SK-N-SH (cell line): Measurements from ENCODE around the gene GALNT17. TPM values are rescaled to one million over a fixed set of nuclear protein-coding genes. Genes with fewer than 3 reads are reported as not detected.

Experiments
- CTCF ChIA-PET: fragments of 300-600, 350-600 bp; formaldehyde crosslinking; extraction: SDS; loops from one replicate; lab custom pipeline; 2021; lab: Yijun Ruan, JAX
- POLR2A ChIA-PET: fragments of 350-600 bp; sonication (Branson Sonifier 250); formaldehyde crosslinking; extraction: SDS; loops from one replicate; lab custom pipeline; 2020; ENCODE audit warnings: antibody characterized with exemption, inconsistent platforms; lab: Yijun Ruan, JAX
- DNase-seq: peaks from one replicate; pipeline ENCODE4 v3.0.0; 2012
- H2AFZ ChIP-seq: fragments of 200-600 bp; sonication (generic); 2 replicates; pipeline ENCODE4 v1.8.1; 2016; ENCODE audit warnings: antibody characterized with exemption, mild to moderate bottlenecking, low read depth
- H3F3A ChIP-seq: fragments of 200-600 bp; sonication (generic); replicated peaks from 2 replicates; pipeline ENCODE3; 2016; ENCODE audit warnings: antibody characterized with exemption, mild to moderate bottlenecking; ENCODE audit not compliant: insufficient read depth
- H3K27ac ChIP-seq, 2 experiments: fragments of 200-500 bp in 1 of 2; fragments of 200-600 bp in 1 of 2; sonication (Bioruptor generic) in 1 of 2; sonication (generic), shearing (Covaris generic) in 1 of 2; 2 replicates each; pipeline versions ENCODE4 v1.5.1 to v1.6.1; 2014 to 2016; ENCODE audit warnings: low read depth in 2 of 2, inconsistent platforms in 1 of 2, low read length in 1 of 2, mild to moderate bottlenecking in 1 of 2, mixed read lengths in 1 of 2
- H3K27me3 ChIP-seq: fragments of 200-600 bp; sonication (generic), shearing (Covaris generic); 2 replicates; pipeline ENCODE4 v1.6.1; 2016; ENCODE audit warnings: mixed run types; ENCODE audit not compliant: insufficient read depth
- H3K36me3 ChIP-seq, 2 experiments: fragments of 200-500 bp in 1 of 2; fragments of 200-600 bp in 1 of 2; sonication (Bioruptor generic) in 1 of 2; sonication (generic) in 1 of 2; replicated peaks in 1 of 2; 2 replicates each; pipeline versions ENCODE3 to v1.5.1; 2014 to 2016; ENCODE audit warnings: low read length in 1 of 2, mild to moderate bottlenecking in 1 of 2; ENCODE audit not compliant: insufficient read depth in 2 of 2, control insufficient read depth in 1 of 2
- H3K4me1 ChIP-seq, 2 experiments: fragments of 200-500 bp in 1 of 2; fragments of 200-600 bp in 1 of 2; sonication (Bioruptor generic) in 1 of 2; sonication (generic), shearing (Covaris generic) in 1 of 2; 2 replicates each; pipeline versions ENCODE4 v1.5.1 to v1.6.1; 2014 to 2016; ENCODE audit warnings: low read depth in 1 of 2, low read length in 1 of 2, mixed run types in 1 of 2; ENCODE audit not compliant: insufficient read depth in 2 of 2, control insufficient read depth in 1 of 2
- H3K4me2 ChIP-seq: fragments of 200-600 bp; sonication (generic), shearing (Covaris generic); 2 replicates; pipeline ENCODE4 v1.6.1; 2017; ENCODE audit warnings: mixed run types
- H3K4me3 ChIP-seq, 2 experiments: fragments of 200-500 bp in 1 of 2; fragments of 200-600 bp in 1 of 2; sonication (Bioruptor generic) in 1 of 2; sonication (generic), shearing (Covaris generic) in 1 of 2; 2 replicates each; pipeline versions ENCODE4 v1.5.1 to v1.8.1; 2014 to 2016; ENCODE audit warnings: low read depth in 2 of 2, inconsistent platforms in 1 of 2, low read length in 1 of 2, mild to moderate bottlenecking in 1 of 2, mixed read lengths in 1 of 2, moderate library complexity in 1 of 2
- H3K79me2 ChIP-seq: fragments of 200-600 bp; sonication (generic); 2 replicates; pipeline ENCODE4 v1.8.1; 2017; ENCODE audit warnings: mild to moderate bottlenecking; ENCODE audit not compliant: insufficient read depth
- H3K9ac ChIP-seq: fragments of 200-600 bp; sonication (generic); 2 replicates; pipeline ENCODE4 v1.6.1; 2017; ENCODE audit warnings: mixed run types
- H3K9me2 ChIP-seq: fragments of 200-600 bp; sonication (generic); 2 replicates; pipeline ENCODE4 v1.6.1; 2017; ENCODE audit warnings: mixed run types
- H3K9me3 ChIP-seq: fragments of 200-600 bp; sonication (generic); 2 replicates; pipeline ENCODE4 v1.6.1; 2017; ENCODE audit warnings: mixed run types, mild to moderate bottlenecking, moderate library complexity
- H4K20me1 ChIP-seq: fragments of 200-600 bp; sonication (generic); 2 replicates; pipeline ENCODE4 v1.6.1; 2017; ENCODE audit warnings: mild to moderate bottlenecking, mixed run types; ENCODE audit not compliant: insufficient read depth
- ELF1 ChIP-seq: IDR thresholded peaks from 2 replicates; pipeline ENCODE4 v1.4.0; 2012
- EP300 ChIP-seq, 2 experiments: IDR thresholded peaks; 2 replicates each; pipeline versions ENCODE4 v1.4.0 to v1.6.1; 2012; ENCODE audit warnings: borderline replicate concordance in 1 of 2, low read depth in 1 of 2, low read length in 1 of 2
- EZH2phosphoT487 ChIP-seq: fragments of 200-600 bp; sonication (generic); IDR thresholded peaks from 2 replicates; pipeline ENCODE4 v1.6.1; 2017; ENCODE audit warnings: low read depth, mixed run types, mild to moderate bottlenecking, antibody characterized with exemption, moderate library complexity, borderline replicate concordance
- FOSL2 ChIP-seq: IDR thresholded peaks from 2 replicates; pipeline ENCODE4 v1.4.0; 2012; ENCODE audit warnings: low read depth, mild to moderate bottlenecking, moderate library complexity, borderline replicate concordance
- FOXJ3 ChIP-seq: sonication (generic); formaldehyde crosslinking; IDR thresholded peaks from 2 replicates; pipeline ENCODE4 v1.5.1; 2020; ENCODE audit warnings: mild to moderate bottlenecking, missing genetic modification reagents
- FOXM1 ChIP-seq: IDR thresholded peaks from 2 replicates; pipeline ENCODE4 v1.4.0; 2012; ENCODE audit warnings: low read depth, mild to moderate bottlenecking
- GABPA ChIP-seq: IDR thresholded peaks from 2 replicates; pipeline ENCODE4 v1.4.0; 2012; ENCODE audit warnings: low read depth, mild to moderate bottlenecking
- GATA2 ChIP-seq: sonication (generic); formaldehyde crosslinking; IDR thresholded peaks from 2 replicates; pipeline ENCODE4 v1.5.0; 2020; ENCODE audit warnings: mild to moderate bottlenecking, missing genetic modification reagents
- MEF2A ChIP-seq: IDR thresholded peaks from 2 replicates; pipeline ENCODE4 v1.4.0; 2012; ENCODE audit warnings: low read depth, borderline replicate concordance
- MXI1 ChIP-seq: IDR thresholded peaks from 2 replicates; pipeline ENCODE4 v1.6.1; 2012; ENCODE audit warnings: mild to moderate bottlenecking, low read depth, low read length, improper control_type of control experiment
- NRF1 ChIP-seq: IDR thresholded peaks from 2 replicates; pipeline ENCODE4 v1.6.1; 2012; ENCODE audit warnings: low read depth, mild to moderate bottlenecking, low read length
- POLR2AphosphoS5 ChIP-seq: IDR thresholded peaks from 2 replicates; pipeline ENCODE4 v1.6.1; 2012; ENCODE audit warnings: low read depth, low read length
- RAD21 ChIP-seq: IDR thresholded peaks from 2 replicates; pipeline ENCODE4 v1.6.1; 2012; ENCODE audit warnings: mild to moderate bottlenecking, low read length
- RCOR1 ChIP-seq: fragments of 150-350 bp; IDR thresholded peaks from 2 replicates; pipeline ENCODE4 v1.6.1; 2017; ENCODE audit warnings: antibody characterized with exemption, low read length
- RFX5 ChIP-seq: IDR thresholded peaks from 2 replicates; pipeline ENCODE4 v1.6.1; 2012; ENCODE audit warnings: mild to moderate bottlenecking, improper control_type of control experiment, low read length
- RXRA ChIP-seq: IDR thresholded peaks from 2 replicates; pipeline ENCODE4 v1.4.0; 2012; ENCODE audit warnings: low read depth, mild to moderate bottlenecking, borderline replicate concordance
- SIN3A ChIP-seq: IDR thresholded peaks from 2 replicates; pipeline ENCODE4 v1.6.1; 2012; ENCODE audit warnings: low read depth, mild to moderate bottlenecking, low read length, moderate library complexity, borderline replicate concordance
- SMC3 ChIP-seq: IDR thresholded peaks from 2 replicates; pipeline ENCODE4 v1.6.1; 2012; ENCODE audit warnings: low read depth, low read length, improper control_type of control experiment
- TAF1 ChIP-seq: IDR thresholded peaks from 2 replicates; pipeline ENCODE4 v1.6.1; 2012; ENCODE audit warnings: low read depth, mild to moderate bottlenecking, low read length, moderate library complexity, borderline replicate concordance
- TCF12 ChIP-seq: IDR thresholded peaks from 2 replicates; pipeline ENCODE4 v1.4.0; 2012
- WGBS: methylation state at CpG from one replicate; pipeline ENCODE4 v1.1.6; 2017; ENCODE audit warnings: low lambda C conversion rate; 5-methylcytosine and 5-hydroxymethylcytosine counted together
- polyA plus RNA-seq, 3 experiments: library from polyadenylated mRNA; depleted of rRNA; stranded (reverse); fragments of >200 nt; gene quantifications; 2 replicates each; pipeline ENCODE4 v1.2.3, GENCODE V29; 2012
- TF ChIP-seq, protein P1 (sequence below): fragments of 150-350 bp; IDR thresholded peaks from 2 replicates; pipeline ENCODE4 v1.6.1; 2017; ENCODE audit warnings: antibody characterized with exemption, low read length, low read depth, borderline replicate concordance
- TF ChIP-seq, protein P2 (sequence below): IDR thresholded peaks from 2 replicates; pipeline ENCODE4 v1.4.0; 2012; ENCODE audit warnings: low read depth, borderline replicate concordance
- TF ChIP-seq, protein P3 (sequence below): fragments of 200-600 bp; sonication (generic); IDR thresholded peaks from 2 replicates; pipeline ENCODE4 v1.6.1; 2017; ENCODE audit warnings: antibody characterized with exemption, mild to moderate bottlenecking, moderate library complexity

The GALNT17 gene
- polyA plus RNA-seq, 1 of the 3 experiments (the other 2 are of a cell fraction): not detected

DNA sequence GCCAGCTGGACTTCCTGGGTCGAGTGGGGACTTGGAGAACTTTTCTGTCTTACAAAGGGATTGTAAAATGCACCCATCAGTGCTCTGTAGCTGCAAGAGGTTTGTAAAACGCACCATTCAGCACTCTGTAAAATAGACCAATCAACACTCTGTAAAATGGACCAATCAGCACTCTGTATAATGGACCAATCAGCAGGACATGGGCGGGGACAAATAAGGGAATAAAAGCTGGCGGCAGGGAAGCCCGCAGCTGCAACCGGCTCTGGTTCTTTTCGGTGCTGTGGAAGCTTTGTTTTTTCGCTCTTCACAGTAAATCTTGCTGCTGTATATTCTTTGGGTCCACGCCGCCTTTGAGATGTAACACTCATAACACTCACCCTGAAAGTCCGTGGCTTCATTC is 151.9 kb downstream of the GALNT17 start:
- POLR2A ChIA-PET: no interaction called here
- TF ChIP-seq, protein P1, sequence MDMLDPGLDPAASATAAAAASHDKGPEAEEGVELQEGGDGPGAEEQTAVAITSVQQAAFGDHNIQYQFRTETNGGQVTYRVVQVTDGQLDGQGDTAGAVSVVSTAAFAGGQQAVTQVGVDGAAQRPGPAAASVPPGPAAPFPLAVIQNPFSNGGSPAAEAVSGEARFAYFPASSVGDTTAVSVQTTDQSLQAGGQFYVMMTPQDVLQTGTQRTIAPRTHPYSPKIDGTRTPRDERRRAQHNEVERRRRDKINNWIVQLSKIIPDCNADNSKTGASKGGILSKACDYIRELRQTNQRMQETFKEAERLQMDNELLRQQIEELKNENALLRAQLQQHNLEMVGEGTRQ: no peak
- no peak for TF ChIP-seq ELF1
- TF ChIP-seq POLR2AphosphoS5: no peak
- TF ChIP-seq SIN3A: no peak
- TF ChIP-seq, protein P2, sequence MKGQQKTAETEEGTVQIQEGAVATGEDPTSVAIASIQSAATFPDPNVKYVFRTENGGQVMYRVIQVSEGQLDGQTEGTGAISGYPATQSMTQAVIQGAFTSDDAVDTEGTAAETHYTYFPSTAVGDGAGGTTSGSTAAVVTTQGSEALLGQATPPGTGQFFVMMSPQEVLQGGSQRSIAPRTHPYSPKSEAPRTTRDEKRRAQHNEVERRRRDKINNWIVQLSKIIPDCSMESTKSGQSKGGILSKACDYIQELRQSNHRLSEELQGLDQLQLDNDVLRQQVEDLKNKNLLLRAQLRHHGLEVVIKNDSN: no peak
- TF ChIP-seq MXI1: no peak
- H3K9me2 ChIP-seq: no peaks in the 10 kb centered on the region

DNA sequence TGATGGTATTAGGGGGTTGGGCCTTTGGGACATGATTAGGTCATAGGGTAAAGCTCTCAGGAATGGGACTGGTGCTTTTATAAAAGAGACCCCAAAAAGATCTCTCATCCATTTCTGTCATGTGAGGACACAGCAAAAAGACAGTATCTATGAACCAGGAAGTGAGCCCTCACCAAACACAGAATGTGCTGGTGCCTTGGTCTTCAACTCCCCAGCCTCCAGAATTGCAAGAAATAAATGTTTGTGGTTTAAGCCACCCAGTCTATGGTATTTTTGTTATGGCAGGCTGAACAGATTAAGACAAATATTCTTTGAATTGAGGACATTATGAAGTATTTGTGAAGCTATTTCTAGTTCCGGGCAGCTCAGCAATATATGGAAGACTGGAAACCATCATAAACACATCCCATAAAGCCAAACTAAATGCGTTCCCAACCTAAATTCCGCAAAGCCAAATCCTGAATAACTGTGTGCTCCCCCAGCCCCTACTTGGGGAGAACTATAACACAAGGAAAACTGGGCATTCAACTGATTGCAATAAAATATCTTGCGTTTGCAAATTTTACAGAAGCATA is 153.7 kb downstream of the GALNT17 start:
- Histone ChIP-seq H3K4me2 (no peak overlapping the region), H3K9me3 (peaks cover 3% of the 10 kb centered on the region; the same call in 1 of the 2 replicates), H3F3A (no peaks in the 10 kb centered on the region), H3K4me3 (no peak overlapping the region), H2AFZ (no peak overlapping the region), H3K36me3 (no peaks in the 10 kb centered on the region), H3K79me2 (no peaks in the 10 kb centered on the region), H3K9me2 (no peaks in the 10 kb centered on the region), H3K4me1 (no peaks in the 10 kb centered on the region), H4K20me1 (no peaks in the 10 kb centered on the region), H3K27ac (no peak overlapping the region), H3K9ac (no peak overlapping the region), H3K27me3 (no peaks in the 10 kb centered on the region)
- CTCF ChIA-PET: no interaction called here
- POLR2A ChIA-PET: no interaction called here
- no peak for DNase-seq
- whole genome bisulfite sequencing: 15% methylated on average over 4 of the region's 4 CpGs
- TF ChIP-seq MEF2A (no peak), FOXJ3 (CRISPR knock-in tag) (no peak), TAF1 (no peak), NRF1 (no peak), RFX5 (no peak), FOXM1 (no peak), EZH2phosphoT487 (no peak), GATA2 (no peak), RXRA (no peak), RCOR1 (no peak), RAD21 (no peak), FOSL2 (no peak), SMC3 (no peak), GABPA (no peak), TCF12 (no peak), EP300 (IDR thresholded peaks at IDR 0.05; ENCODE audit: borderline replicate concordance in 1 of 2, low read depth in 1 of 2, low read length in 1 of 2) (no peak)
- TF ChIP-seq, protein P1: no peak
- TF ChIP-seq, protein P3, sequence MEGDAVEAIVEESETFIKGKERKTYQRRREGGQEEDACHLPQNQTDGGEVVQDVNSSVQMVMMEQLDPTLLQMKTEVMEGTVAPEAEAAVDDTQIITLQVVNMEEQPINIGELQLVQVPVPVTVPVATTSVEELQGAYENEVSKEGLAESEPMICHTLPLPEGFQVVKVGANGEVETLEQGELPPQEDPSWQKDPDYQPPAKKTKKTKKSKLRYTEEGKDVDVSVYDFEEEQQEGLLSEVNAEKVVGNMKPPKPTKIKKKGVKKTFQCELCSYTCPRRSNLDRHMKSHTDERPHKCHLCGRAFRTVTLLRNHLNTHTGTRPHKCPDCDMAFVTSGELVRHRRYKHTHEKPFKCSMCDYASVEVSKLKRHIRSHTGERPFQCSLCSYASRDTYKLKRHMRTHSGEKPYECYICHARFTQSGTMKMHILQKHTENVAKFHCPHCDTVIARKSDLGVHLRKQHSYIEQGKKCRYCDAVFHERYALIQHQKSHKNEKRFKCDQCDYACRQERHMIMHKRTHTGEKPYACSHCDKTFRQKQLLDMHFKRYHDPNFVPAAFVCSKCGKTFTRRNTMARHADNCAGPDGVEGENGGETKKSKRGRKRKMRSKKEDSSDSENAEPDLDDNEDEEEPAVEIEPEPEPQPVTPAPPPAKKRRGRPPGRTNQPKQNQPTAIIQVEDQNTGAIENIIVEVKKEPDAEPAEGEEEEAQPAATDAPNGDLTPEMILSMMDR: no peak

More for the DNA sequence above, 151.9 kb downstream of the GALNT17 start:
- no peak for DNase-seq
- H3F3A ChIP-seq: no peaks in the 10 kb centered on the region
- no peak overlapping the region for H2AFZ ChIP-seq
- 40% methylated on average over 11 of the region's 11 CpGs for WGBS
- no peak overlapping the region for H3K9ac ChIP-seq
- no peaks in the 10 kb centered on the region for H3K27me3 ChIP-seq
- CTCF ChIA-PET: no interaction called here
- H3K9me3 ChIP-seq: peaks cover 3% of the 10 kb centered on the region; the same call in 1 of the 2 replicates
- H3K27ac ChIP-seq: no peak overlapping the region
- no peaks in the 10 kb centered on the region for H3K36me3 ChIP-seq
- no peak overlapping the region for H3K4me3 ChIP-seq
- H3K79me2 ChIP-seq: no peaks in the 10 kb centered on the region
- H4K20me1 ChIP-seq: no peaks in the 10 kb centered on the region
- H3K4me2 ChIP-seq: no peak overlapping the region
- no peaks in the 10 kb centered on the region for H3K4me1 ChIP-seq
